ENCODE measurements around the gene YDJC.

Gene YDJC

DNA sequence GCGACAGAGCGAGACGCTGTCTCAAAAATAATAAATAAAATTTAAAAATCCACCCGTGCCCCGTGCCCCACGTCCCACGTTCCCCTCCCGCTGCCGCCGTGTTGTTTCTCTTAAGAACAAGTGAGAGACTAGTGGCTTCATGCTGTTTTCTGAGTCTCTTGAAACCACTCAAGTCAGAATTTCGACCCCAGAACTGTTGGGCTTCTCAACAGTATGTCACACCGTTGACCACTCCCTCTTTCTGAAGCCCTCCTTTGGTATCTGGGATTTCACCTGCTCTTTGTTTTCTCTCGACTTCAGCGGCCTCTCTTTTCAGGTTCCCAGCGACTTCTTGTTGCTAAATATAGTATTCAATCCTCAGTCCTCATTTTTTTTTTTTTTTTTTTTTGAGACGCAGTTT, 37.0 kb upstream of the YDJC start:
- Histone ChIP-seq H3K36me3 (replicated peaks; ENCODE audit: low read depth, low read length) (peaks cover 10% of the 10 kb centered on the region), H3K27ac (ENCODE audit: low read length) (no peak overlapping the region)

DNA sequence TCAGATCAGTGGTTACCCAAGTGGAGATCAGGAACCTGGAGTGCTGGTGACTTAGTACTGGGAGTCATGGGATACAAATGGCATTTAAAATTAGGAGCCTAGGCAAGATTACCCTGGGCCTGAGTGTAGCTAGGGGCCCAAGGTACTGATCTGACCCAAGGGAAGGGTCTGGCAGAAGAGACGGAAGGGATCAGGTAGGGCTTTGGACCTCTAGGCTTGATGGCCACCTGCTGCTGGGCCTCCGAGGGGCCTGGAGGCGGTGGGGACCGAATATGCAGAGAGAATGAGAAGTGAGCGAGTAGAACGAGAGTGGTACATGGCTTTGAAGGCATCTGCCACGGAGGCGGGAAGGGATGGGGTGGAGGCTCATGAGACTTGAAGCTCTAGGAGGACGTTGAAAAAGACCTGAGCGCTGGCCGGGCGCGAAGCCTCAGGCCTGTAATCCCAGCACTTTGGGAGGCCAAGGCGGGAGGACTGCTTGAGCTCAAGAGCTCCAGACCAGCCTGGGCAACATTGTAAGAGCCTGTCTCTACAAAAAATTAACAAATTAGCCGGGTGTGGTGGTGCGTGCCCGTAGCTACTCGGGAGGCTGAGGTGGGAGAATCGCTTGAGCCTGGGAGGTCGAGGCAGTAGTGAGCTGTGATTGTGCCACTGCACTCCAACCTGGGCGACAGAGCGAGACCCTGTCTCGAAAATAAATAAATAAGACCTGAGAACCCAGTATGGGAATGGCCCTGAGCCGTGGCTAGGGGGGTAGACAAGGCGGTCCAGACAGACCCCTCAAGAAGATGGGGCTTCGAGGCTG, 35.4 kb upstream of the YDJC start:
- TF ChIP-seq, protein P1, sequence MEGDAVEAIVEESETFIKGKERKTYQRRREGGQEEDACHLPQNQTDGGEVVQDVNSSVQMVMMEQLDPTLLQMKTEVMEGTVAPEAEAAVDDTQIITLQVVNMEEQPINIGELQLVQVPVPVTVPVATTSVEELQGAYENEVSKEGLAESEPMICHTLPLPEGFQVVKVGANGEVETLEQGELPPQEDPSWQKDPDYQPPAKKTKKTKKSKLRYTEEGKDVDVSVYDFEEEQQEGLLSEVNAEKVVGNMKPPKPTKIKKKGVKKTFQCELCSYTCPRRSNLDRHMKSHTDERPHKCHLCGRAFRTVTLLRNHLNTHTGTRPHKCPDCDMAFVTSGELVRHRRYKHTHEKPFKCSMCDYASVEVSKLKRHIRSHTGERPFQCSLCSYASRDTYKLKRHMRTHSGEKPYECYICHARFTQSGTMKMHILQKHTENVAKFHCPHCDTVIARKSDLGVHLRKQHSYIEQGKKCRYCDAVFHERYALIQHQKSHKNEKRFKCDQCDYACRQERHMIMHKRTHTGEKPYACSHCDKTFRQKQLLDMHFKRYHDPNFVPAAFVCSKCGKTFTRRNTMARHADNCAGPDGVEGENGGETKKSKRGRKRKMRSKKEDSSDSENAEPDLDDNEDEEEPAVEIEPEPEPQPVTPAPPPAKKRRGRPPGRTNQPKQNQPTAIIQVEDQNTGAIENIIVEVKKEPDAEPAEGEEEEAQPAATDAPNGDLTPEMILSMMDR (IDR thresholded peaks at IDR 0.05; ENCODE audit: low read depth, low read length): no peak
- no peak for TF ChIP-seq EZH2phosphoT487 (IDR thresholded peaks at IDR 0.05; ENCODE audit: low read depth)
- H3K27me3 ChIP-seq (ENCODE audit: low read depth, low read length): no peaks in the 10 kb centered on the region
- peak overlapping the region; percentile 85 for H2AFZ ChIP-seq (ENCODE audit: low read depth, low read length)
- peak overlapping the region; percentile 71 for H3K9ac ChIP-seq (ENCODE audit: low read length)
- no peaks in the 10 kb centered on the region for H3K9me3 ChIP-seq (ENCODE audit: insufficient read depth, low read length)
- peaks cover 9% of the 10 kb centered on the region; the same call in 1 of the 2 replicates for H3K4me1 ChIP-seq (ENCODE audit: low read length)
- peak overlapping the region; percentile 61 for H3K27ac ChIP-seq (ENCODE audit: low read length)
- peak overlapping the region; percentile 81 for H3K4me2 ChIP-seq (ENCODE audit: low read length)
- peak overlapping the region; percentile 81 for H3K4me3 ChIP-seq (ENCODE audit: low read length)
- H4K20me1 ChIP-seq (ENCODE audit: insufficient read depth, low read length): no peaks in the 10 kb centered on the region
- peaks cover 9% of the 10 kb centered on the region for H3K79me2 ChIP-seq (ENCODE audit: low read length)
- peaks cover 3% of the 10 kb centered on the region for H3K36me3 ChIP-seq (replicated peaks; ENCODE audit: low read depth, low read length)

More for the DNA sequence above, 37.0 kb upstream of the YDJC start:
- H3K4me1 ChIP-seq (ENCODE audit: low read length): peaks cover 10% of the 10 kb centered on the region
- H3K27me3 ChIP-seq (ENCODE audit: low read depth, low read length): no peaks in the 10 kb centered on the region
- peak overlapping the region; percentile 81 for H3K4me3 ChIP-seq (ENCODE audit: low read length)
- H4K20me1 ChIP-seq (ENCODE audit: insufficient read depth, low read length): no peaks in the 10 kb centered on the region
- H3K9me3 ChIP-seq (ENCODE audit: insufficient read depth, low read length): no peaks in the 10 kb centered on the region
- no peak overlapping the region for H2AFZ ChIP-seq (ENCODE audit: low read depth, low read length)
- peak overlapping the region; percentile 71 for H3K9ac ChIP-seq (ENCODE audit: low read length)
- peak overlapping the region; percentile 70 for H3K4me2 ChIP-seq (ENCODE audit: low read length)
- TF ChIP-seq EZH2phosphoT487 (IDR thresholded peaks at IDR 0.05; ENCODE audit: low read depth): no peak
- TF ChIP-seq, protein P1 (IDR thresholded peaks at IDR 0.05; ENCODE audit: low read depth, low read length): no peak
- peaks cover 9% of the 10 kb centered on the region for H3K79me2 ChIP-seq (ENCODE audit: low read length)

DNA sequence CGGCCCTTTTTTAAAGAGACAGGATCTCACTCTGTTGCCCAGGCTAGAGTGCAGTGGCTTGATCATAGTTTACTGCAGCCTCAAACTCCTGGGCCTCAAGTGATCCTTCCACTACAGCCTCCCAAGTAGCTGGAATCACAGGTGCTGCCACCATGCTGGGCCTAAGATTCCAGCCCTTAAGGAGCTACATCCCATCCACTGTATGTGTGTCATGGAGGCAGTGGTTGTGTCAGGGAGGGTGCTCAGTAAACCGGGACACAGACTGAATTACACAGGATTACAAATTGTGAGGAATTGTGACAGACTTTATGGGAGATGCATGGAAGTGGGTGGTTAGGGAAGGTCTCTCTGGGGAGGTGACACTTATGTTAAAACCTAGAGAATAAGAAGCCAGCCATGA, 33.9 kb upstream of the YDJC start:
- Histone ChIP-seq H3K27me3 (ENCODE audit: low read depth, low read length) (no peaks in the 10 kb centered on the region), H4K20me1 (ENCODE audit: insufficient read depth, low read length) (no peaks in the 10 kb centered on the region), H3K27ac (ENCODE audit: low read length) (no peak overlapping the region), H3K4me3 (ENCODE audit: low read length) (no peak overlapping the region), H3K9ac (ENCODE audit: low read length) (no peak overlapping the region), H3K79me2 (ENCODE audit: low read length) (peaks cover 9% of the 10 kb centered on the region), H3K4me1 (ENCODE audit: low read length) (peaks cover 9% of the 10 kb centered on the region; the same call in 1 of the 2 replicates), H3K4me2 (ENCODE audit: low read length) (no peak overlapping the region), H3K36me3 (replicated peaks; ENCODE audit: low read depth, low read length) (no peaks in the 10 kb centered on the region), H2AFZ (ENCODE audit: low read depth, low read length) (no peak overlapping the region), H3K9me3 (ENCODE audit: insufficient read depth, low read length) (no peaks in the 10 kb centered on the region)
- TF ChIP-seq EZH2phosphoT487 (IDR thresholded peaks at IDR 0.05; ENCODE audit: low read depth): no peak
- TF ChIP-seq, protein P1 (IDR thresholded peaks at IDR 0.05; ENCODE audit: low read depth, low read length): no peak

DNA sequence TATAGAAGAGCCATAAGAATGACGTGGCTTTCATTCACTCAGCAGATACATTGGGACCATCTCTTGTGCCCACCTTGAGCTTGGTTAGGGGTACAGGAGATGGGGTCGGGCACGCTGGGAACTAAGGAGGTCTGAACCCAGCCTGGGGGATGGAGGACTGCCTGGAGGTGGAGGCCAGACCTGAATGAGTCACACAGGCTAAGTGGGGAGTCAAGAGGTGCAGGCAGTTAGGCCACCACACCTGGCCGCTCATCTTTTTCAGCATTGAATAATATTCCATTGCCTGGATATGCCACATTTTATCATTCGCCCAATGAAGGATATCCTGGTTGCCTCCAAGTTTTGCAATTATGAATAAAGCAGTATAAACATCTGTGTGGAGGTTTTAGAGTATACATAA, 32.2 kb upstream of the YDJC start:
- H3K27ac ChIP-seq (ENCODE audit: low read length): no peak overlapping the region
- H3K4me3 ChIP-seq (ENCODE audit: low read length): no peak overlapping the region
- H2AFZ ChIP-seq (ENCODE audit: low read depth, low read length): no peak overlapping the region
- no peaks in the 10 kb centered on the region for H3K9me3 ChIP-seq (ENCODE audit: insufficient read depth, low read length)
- no peak for TF ChIP-seq EZH2phosphoT487 (IDR thresholded peaks at IDR 0.05; ENCODE audit: low read depth)
- TF ChIP-seq, protein P1 (IDR thresholded peaks at IDR 0.05; ENCODE audit: low read depth, low read length): no peak
- H3K4me1 ChIP-seq (ENCODE audit: low read length): peaks cover 15% of the 10 kb centered on the region
- H3K9ac ChIP-seq (ENCODE audit: low read length): no peak overlapping the region
- no peak overlapping the region for H3K4me2 ChIP-seq (ENCODE audit: low read length)
- no peaks in the 10 kb centered on the region for H3K27me3 ChIP-seq (ENCODE audit: low read depth, low read length)
- peaks cover 4% of the 10 kb centered on the region for H3K79me2 ChIP-seq (ENCODE audit: low read length)
- H3K36me3 ChIP-seq (replicated peaks; ENCODE audit: low read depth, low read length): no peaks in the 10 kb centered on the region
- no peaks in the 10 kb centered on the region for H4K20me1 ChIP-seq (ENCODE audit: insufficient read depth, low read length)

All from OCI-LY3 (cell line).